Myocyte (in vitro differentiated cells): ENCODE measurements around the gene RAD51B. TPM values are rescaled to one million over a fixed set of nuclear protein-coding genes. Genes with fewer than 3 reads are reported as not detected.

Source experiments
- DNase-seq: peaks from one replicate; pipeline ENCODE4 v3.0.0-alpha.2; 2012; ENCODE audit warnings: low read depth
- total RNA-seq: library from RNA; depleted of rRNA; stranded (reverse); fragments of >200 nt; gene quantifications from 2 replicates; pipeline ENCODE4 v1.2.3, GENCODE V29; 2014

RAD51B gene
- total RNA-seq, 1 donor from 2014 or later = 70.0 TPM

GRCh38 chr14:68229423-68230100 lies 410.0 kb downstream of the RAD51B start:
- DNase-seq = no peak

GRCh38 chr14:68230202-68230949 lies 410.8 kb downstream of the RAD51B start:
- no peak for DNase-seq

GRCh38 chr14:68230950-68231717 lies 411.6 kb downstream of the RAD51B start:
- DNase-seq = peak; percentile 34

- no peak for DNase-seq
Measured at GRCh38 chr14:68231898-68232297, 412.3 kb downstream of the RAD51B start.

- peak; percentile 97 for DNase-seq
Measured at GRCh38 chr14:68232300-68233055, 412.9 kb downstream of the RAD51B start.

DNA sequence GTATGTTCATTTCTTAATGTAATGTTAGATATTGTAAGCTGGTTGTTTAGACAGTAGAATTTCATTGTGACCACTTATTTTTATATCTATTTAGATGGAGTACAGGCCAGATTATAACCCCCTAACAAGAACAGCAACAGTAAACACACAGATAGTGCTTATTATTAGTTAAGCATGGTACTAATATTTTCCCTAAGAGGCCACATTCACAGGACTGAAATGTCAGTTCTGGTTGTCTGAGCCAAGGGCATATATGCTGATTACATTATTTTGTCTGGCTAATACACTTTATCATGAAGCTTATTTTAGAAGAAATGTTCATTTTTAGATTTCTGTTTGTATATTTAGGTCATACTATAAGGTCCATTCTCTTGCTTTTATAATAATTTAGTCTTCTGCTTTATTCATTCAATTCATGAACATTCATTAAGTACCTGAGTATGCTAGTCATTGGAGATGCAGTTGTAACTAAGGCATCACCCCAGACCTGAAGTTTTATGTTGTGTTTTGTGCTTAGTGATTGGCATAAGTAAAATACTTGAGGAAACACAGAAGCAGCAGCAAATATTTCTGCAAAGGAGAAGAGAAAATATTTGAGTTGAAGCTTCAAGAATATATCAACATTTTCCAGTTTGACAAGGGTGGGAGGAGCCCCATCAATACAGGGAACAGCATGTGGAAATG lies 413.7 kb downstream of the RAD51B start:
- DNase-seq = no peak

DNA sequence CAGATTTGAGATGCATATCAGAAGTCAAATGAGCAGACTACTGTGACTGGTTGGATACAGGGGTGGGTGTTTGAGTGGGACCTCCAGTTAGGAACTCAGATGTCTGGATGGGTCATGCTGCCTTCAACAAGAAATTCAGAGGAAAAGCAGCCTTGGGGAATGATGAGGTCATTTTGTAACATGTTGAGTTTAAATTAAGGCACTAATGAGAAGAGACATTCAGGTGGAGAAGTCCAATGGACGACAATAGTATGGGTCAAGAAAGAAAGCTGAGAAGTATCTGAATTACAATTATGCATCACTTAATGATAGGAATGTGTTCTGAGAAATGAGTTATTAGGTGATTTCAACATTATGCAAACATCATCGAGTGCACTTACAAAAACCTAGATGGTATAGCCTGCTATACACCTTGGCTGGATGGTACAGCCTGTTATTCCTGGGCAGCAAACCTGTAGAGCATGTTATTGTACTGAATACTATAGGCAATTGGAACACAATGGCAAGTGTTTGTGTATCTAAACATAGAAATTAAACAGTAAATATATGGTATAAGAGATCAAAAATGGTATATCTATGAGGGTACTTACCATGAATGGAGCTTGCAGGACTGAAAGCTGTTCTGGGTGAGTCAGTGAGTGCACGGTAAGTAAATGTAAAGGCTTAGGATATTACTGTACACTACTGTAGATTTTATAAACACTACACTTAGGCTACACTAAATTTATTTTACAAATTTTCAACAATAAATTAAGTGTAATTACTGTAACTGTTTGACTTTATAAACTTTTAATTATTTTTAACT lies 414.7 kb downstream of the RAD51B start:
- DNase-seq = no peak

- DNase-seq = no peak
Measured at GRCh38 chr14:68235011-68235410, 415.4 kb downstream of the RAD51B start.

- DNase-seq = no peak
Measured at GRCh38 chr14:68236582-68237458, 417.2 kb downstream of the RAD51B start.

- no peak for DNase-seq
Measured at GRCh38 chr14:68238551-68238950, 419.0 kb downstream of the RAD51B start.

DNA sequence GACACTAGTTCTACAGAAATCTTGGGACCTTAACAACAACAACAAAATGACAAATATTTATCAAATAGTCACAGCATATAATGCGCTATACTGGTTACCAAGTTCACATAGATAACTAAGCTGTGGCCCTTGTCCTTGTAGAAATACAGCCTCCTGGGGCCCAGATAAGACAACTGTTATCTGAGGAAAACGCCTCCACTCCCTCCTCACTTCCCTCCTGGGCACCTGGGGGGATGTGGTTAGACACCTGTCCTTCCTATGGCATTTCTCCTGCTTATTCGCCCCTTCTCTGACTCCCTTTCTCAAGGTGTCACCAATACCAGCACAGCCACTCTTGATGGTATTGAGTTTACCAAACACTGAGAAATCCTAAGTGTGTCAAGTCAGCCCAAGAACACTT lies 419.4 kb downstream of the RAD51B start:
- DNase-seq = no peak

- peak; percentile 24 for DNase-seq
Measured at GRCh38 chr14:68239988-68240771, 420.6 kb downstream of the RAD51B start.

GRCh38 chr14:68241862-68242487 lies 422.4 kb downstream of the RAD51B start:
- DNase-seq = peak; percentile 72

DNA sequence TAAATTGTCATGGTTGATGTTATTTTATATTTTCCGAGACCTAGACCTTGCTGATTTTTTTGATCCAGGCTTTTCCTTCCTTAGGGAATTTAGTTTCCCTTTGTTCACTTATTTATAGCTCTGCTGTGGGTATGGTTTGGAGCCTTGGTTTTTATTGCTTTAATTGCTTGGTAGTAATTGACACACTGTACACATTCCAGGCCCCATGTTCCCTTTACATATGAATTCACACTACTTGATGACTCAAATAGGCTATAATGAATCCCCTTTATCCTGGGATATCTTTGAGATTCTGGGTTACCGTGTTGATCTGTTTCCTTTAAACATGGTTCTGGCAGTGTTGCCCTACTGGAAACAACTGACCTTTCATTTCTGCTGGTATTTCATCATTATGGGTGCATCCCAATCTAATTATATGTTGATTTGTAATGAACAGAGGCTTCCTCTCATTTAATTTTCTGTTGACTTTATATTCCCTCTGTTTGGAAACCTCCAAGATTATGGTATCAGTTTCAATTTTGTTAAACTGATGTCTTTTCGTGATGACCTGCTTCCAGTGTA lies 424.0 kb downstream of the RAD51B start:
- peak; percentile 30 for DNase-seq

DNA sequence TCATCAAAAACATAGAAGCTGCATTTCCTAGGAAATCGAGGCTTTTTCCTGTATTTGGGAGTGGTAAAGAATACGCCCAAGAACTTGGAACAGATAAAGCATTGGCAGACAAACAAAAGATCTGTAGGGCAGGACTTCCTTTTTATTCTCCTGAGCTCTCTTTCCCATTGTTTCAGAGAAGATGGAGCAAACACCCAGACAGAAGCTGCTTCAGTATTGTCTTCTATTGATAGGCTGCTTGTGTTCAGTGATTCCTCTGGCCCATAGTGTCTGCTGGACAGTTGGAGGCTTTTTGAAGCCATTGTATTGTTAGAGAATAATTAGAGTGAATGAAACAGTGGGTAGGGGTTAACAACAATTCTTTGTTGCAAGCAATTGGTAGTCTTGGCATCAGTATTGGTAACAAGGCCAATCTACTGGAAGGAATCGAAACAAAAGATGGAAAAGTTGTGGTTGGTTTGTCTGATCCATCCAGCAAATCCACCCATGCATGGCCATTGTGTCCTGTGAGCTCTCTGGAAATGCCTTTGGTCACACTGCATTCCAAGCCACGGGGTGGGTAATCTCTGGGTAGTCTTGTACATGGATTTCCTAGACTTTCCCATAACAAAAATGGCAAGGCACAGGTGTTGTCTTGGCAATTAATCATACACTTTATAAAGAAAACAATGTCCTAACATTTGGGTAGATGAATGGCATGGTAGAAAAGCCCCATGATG lies 424.8 kb downstream of the RAD51B start:
- DNase-seq = peak; percentile 93
